GM18508 (cell line): ENCODE data around the gene NBL1.
"Not testable (repeated sequence)": the region's sequence is repeated elsewhere in the genome, so short reads cannot be mapped to it uniquely, and the experiment has no call there.

Experiments used
- ATAC-seq: cut with Tn5 transposase; IDR thresholded peaks from one replicate; pipeline ENCODE4 v1.9.1; 2021; ENCODE audit warnings: moderate number of reproducible peaks; ENCODE audit not compliant: insufficient read depth, unreplicated experiment

NBL1 gene

DNA sequence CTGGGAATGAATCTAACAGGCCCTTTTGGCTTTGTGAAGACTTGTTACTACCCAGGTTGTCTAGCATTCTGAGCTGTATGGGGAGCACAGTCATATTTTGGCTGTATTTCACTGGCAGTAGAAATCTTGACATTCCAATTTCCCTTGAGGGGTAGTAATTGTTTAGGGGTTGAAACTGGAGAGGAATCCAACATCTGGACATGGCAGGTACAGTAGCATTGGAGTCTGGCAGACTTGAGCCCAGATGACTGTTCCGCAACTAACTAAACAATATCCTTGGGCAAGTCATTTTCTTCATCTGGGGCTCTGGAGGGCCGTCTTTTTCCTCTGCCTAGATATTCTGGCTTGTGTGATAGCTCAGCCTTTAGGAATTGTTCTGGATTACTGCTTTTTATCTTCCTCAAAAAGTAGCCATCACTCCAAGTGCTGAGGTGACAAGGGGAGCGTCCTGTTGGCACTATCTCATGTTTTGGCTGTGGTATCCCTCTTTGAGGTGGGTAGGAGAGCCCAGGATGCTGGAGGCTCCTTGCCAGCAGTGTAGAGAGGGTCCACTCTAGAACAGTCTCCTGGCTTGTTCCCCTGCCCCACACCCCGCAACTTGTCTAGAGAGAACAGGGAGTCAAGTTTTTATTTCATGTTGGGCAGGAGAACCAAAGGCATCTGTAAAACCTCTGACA is 22.7 kb upstream of the NBL1 start:
- ATAC-seq = no peak

DNA sequence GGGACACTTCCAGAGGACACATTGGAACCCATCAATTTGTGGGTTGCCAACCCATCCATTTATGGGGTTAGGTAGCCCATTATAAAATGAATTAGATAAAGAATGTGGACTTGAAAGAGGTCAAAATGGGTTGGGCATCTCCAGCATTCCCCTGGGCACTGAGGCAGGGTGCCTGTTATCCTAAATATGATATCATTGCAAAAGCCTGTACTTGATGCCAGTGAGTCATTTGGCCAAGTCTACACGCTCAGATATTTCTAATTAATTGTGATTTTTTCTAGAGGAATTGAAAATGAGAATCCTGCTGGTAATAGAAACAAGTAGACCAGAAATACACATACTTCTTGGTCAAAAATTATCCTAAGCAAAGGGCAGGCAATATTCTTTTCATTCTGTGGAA is 21.9 kb upstream of the NBL1 start:
- ATAC-seq = no peak

DNA sequence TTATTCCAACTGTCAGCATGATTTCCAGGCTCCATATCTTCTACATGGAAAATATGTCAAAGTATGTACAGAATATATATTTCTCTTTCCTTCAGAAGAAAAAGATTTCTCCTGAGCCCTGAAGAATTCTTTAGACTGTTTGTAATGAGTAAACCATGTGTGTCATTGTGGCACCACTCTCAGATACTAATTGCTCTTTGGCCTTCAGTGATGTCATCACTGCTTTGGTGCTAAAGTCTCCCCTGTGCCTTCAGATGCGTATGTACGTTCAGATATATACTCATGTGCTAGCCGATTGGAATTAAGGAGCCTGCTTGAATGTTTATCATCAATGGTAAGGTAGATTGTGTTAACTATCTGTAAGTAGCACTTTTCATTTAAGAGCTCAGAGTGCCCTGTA is 20.6 kb upstream of the NBL1 start:
- ATAC-seq = no peak

DNA sequence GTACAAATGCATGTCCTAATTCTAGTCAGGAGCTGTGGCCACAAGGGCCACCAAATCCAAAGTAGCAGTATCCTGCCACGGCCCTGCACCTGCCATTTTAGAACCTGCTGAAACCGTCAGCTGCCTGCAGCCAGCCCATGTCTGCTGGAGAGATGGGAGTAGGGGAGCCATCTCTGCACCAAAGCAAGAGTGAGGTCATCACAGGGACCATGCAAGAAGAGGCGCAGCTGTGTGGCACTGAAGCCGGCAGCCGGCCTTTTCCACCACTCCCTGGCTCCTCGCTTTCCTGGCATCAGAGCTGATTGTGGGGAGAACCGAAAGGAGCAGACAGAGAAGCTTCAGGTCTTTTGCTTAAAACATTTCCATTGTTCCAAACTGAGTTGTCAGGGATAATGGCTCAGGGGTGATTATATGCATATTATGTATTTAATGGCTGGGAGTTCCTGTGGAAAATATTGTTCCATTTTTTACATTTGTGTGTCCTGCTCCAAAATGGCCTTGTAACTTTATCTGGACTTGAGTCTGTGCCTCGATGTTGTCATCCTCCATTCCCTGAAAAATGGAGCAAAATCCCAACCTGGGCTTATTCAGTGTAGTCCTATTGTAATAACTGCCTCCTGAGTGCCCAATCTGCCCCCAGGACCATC is 18.7 kb upstream of the NBL1 start:
- no peak for ATAC-seq

DNA sequence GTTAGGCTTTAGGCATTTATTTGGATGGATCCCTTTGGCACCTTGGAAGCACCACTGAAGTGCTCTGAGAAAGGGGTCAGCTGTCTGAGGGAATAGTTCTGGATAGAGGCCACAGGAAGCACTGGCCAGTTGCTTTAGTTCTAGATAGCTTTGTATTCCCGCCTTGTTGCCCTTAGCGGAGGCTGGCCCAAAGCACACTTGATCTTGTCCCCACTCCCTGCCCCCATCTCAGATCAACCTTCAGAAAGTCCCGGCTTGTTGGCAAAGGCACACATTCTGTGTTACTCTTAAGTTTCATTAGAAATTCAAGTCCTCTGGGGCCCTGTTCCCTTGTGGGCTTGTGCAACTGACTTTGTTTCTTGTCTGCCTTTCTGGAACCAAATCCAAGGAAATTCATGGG is 15.2 kb upstream of the NBL1 start:
- ATAC-seq = no peak

DNA sequence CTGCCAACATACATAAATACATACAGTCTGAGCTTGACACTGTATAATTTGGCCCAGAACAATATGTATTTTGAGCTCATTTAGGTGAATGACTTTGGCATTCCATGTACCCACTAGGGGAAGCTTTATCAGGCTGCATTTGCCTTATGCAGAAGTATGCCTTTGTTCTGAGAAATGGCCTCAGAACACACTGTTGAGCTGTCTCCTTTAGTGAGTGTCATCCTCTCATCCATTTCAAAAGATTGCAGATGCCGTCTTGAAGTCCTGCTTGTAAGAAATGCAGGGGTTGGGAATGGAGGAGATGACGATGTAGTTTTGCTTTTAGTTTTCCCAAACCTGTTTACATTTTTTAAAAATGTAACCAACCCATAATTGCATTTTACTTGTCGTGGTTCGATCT is 14.8 kb upstream of the NBL1 start:
- no peak for ATAC-seq

DNA sequence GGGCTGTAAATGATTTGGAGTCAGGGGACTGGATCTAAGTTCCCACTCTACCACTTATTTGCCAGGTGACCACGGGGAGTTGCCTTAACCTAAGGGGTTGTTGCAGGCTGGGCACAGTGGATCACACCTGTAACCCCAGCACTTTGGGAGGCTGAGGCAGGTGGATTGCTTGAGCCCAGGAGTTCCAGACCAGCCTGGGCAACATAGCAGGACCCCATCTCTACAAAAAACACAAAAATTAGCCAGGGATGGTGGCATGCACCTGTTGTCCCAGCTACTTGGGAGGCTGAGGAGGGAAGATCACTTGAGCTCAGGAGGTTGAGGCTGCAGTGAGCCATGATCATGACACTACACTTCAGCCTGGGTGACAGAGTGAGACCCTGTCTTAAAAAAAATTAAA is 13.9 kb upstream of the NBL1 start:
- not testable (repeated sequence) for ATAC-seq

DNA sequence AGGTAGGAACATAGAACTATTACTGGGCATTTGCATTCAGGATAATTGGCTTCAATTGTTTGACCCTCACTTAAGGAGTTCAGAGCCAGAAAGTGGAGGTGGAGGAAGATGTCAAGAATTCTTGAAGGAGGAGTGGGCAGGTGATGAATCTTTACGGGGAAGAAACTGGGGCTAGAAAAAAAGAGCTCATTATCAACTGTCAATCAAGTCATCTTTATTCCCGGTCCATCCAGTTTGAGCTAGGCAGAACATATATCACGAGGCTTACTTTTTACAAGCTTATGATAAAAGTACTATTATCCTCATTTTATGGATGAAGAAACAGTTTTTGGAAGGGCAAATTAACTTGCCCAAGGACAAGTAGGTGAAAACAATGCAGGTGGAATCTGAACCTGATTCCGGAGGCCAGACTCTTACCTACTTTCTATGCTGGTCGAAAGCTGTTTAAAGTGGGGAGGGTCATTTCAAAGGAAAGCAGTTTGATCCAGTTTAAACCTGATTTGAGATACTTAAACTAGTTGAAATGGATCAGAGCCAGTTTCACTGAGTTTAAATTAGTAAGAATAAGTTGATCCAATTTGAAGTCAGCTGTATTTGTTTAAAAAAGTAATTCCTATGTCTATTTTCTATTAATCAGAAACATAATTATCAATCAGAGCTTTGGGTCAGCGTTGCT is 13.3 kb upstream of the NBL1 start:
- ATAC-seq = no peak

DNA sequence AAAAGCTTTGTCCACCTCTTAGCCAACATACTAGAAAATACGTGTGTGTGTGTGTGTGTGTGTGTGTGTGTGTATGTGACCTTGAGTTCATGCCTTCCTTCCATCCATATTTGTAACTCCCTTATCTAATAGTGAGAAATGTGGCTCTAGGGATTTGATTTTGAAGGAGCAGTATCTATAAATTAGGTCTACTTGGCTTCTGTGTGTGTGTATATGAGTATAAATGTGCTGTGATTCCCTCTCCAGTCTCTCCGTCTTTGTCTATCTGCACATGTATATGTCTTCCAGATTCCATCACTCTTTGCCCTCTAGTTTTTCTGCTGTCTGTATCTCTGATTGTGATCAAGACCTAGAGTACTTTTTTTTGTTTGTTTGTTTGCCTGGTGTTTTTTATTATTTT is 11.9 kb upstream of the NBL1 start:
- no peak for ATAC-seq

DNA sequence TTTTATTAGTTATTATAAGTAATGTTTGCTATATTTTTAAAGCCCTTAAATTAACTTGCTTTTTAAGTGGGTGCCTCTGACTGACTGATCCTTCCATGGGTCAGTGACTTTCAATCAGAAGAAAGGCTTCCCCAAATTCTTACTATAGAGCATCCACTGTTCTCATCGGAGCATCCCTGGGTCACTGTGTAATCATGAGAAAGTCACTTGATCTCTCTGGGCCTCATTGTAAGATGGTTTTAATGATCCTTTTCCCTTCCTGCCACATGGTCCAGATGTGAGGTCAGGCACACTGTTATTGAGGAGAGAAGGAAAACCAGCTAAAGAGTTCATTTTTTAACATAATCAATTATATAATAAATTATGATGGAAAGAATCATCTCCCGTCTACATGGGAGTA is 11.0 kb upstream of the NBL1 start:
- ATAC-seq = no peak

DNA sequence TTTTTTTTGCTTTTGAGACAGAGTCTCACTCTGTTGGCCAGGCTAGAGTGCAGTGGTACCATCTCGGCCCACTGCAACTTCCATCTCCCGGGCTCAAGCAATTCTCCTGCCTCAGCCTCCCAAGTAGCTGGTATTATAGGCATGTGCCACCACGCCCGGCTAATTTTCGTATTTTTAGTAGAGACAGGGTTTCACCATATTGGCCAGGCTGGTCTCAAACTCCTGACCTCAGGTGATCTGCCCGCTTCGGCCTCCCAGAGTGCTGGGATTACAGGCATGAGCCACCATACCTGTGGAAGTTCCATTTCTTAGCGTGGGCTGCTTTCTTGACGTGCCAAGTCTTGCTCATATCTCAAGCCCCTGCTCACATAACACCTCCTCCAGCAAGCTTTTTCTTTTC is 9.0 kb upstream of the NBL1 start:
- not testable (repeated sequence) for ATAC-seq

DNA sequence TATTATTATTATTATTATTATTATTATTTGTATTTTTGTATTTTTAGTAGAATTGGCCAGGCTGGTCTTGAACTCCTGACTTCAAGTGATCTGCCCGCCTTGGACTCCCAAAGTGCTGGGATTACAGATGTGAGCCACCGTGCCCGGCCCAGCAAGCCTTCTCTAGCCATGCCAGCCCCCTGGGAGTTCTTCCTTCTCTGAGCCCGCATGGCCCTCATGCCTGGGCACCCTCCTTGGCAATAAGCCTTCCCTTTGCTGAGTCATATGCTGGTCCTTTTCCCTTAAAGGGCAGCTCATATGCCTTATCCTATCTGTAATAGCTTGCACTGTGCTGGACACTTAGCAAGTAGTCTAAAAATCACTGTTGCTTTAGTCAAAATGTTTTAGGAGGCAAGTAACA is 8.5 kb upstream of the NBL1 start:
- ATAC-seq = no peak

DNA sequence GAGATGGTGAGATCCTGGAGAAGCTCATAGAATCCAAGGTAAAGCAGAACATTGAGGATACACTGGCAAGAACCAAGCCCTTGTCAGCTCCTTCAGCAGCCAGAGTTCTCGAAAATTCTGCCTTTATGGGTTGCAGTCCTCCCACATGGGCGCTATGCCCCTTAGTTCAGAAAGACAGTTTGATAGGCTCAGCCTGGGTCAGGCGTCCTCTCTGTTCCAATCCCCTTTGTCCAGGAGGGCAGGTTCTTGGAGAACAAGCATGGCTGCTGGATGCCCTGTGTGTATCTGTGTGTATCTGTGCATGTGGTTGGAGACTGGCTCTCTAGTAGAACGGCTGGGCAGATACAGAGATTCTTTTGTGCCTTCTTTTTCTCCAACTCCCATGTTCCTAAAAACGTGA is 8.0 kb upstream of the NBL1 start:
- ATAC-seq = no peak

DNA sequence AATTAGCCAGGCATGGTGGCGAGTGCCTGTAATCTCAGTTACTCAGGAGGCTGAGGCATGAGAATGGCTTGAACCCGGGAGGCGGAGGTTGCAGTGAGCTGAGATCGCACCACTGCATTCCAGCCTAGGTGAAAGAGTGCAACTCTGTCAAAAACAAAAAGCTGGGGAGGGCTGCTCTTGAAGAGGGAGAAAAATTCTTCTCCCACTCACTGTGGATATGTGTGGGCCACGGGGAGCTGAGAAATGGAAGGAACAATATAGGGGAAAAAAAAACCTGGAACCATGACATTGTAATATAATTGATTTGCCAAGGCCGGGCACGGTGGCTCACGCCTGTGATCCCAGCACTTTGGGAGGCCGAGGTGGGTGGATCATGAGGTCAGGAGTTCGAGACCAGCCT is 7.4 kb upstream of the NBL1 start:
- ATAC-seq = not testable (repeated sequence)

DNA sequence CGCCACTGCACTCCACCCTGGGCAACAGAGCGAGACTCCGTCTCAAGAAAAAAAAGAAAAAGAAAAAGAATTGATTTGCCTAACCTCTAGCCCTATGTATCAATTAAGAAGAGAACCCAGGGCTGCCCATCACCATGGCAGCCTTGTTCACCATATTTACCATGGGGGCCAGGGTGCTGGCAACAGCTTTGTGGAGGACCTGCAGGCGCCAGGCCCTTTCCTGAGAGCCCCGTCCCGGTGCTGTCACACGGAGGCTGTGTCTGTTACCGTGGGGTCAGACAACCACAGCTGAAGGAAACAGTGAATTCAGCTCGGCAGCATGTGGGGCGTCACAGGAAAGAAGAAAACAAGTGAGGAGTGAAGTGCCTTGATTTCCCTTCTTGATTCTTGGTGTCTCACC is 6.5 kb upstream of the NBL1 start:
- ATAC-seq = no peak

DNA sequence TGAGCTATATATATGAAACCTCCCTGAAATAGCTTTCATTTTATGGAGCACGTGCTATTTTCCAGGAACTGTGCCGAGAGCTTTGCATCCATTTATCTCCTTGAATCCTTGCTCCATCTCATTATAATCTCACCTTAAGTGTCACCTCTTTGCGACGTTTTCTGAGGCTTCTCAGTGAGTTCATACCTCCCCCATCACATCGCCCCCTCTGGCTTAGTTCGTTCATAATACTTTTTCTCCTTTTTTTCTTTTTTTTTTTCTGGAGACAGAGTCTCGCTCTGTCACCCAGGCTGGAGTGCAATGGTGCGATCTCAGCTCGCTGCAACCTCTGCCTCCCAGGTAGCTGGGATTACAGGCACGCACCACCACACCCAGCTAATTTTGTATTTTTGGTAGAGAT is 4.9 kb upstream of the NBL1 start:
- ATAC-seq = not testable (repeated sequence)

DNA sequence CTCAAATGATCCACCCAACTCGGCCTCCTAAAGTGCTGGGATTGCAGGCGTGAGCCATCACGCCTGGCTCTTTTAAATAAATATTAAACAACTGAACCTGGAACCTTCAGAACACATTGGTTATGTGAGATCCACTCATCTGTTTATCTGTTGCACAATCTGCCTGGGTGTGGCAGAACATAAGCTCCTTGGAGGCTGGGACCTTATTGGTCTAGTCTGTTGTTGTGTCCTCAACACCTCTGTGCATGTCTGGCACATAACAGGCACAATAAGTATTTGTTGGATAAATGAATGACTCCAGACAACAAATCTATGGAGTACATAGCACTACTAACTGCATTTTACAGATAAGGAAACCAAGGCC is 4.1 kb upstream of the NBL1 start:
- no peak for ATAC-seq

DNA sequence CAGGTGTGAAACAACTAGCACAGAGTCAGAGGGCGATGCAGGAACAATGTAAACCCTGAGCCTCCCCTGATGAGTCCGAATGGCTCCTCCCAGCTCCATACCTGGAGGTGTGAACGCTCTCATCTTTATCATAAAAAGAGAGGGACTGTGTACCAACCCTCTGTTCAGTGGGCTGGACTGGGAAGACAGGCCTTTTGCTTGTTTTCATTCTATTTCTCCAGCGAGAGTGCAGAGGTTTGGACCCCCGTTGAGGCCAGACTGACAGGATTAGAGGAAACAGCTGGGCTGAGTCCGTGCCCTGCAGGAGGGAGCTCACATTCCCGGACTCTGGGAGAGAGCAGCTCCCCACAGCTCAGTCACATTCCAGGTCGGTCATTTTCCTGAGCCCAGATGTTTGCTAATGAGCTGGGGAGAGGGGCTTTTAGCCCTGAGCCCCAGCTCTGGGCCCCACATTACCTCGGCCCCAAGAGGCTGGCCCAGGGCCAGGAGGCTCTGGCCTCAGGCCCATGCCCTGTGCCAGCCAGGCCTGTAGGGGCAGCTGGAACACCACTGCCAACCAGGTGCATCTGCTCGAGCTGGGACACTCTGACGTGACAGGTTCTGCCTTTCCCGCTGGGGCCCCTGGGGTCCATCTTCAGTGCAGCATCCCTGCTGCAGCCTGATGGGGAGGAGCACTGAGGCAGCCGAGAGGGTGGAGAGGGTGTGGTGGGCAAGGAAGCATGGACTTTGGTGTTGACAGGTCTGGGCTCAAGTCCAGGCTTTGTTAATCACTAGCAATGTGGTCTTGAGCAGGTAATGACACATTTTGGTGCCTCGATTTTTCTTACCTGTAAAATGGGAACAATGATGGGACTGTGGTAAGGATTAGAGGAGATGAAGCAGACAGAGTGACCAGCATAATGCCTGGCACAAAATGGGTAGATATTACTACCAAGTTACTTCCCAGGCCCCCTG is 3.5 kb upstream of the NBL1 start:
- no peak for ATAC-seq

DNA sequence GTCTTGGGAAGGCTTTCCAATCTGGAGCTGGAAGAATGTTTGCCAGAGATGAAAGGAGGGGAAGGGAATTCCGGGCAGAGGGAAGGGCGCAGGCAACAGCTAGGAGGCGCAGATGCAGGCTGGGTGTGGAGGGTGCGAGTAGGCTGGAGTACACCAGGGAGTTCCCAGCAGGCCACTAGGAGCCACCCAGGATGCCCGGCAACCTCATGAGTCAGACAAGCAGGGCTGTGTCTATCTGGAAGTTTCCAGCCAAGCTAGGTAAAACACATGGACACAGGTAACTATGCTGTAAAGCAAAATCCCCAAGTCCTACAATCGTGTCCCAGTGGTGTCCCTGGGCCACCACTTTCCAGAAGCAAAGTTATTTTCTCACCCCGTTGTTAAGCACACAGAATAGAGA is 990 bp upstream of the NBL1 start:
- no peak for ATAC-seq

DNA sequence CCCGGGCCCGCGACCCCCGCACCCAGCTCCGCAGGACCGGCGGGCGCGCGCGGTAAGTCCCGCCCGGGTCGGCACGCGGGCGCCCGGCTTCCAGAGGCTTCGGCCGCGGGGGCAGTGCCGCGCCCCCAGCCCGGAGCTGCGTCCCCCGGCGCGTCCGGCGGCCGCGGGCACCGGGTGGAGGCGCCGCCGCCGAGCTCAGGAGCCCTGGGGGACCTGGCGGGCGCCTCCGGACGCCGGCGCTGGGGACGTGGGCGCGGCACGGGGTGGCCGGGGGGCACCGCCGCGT is 227 bp downstream of the NBL1 start:
- ATAC-seq = no peak
